Measurements from ENCODE around the gene MNT. TPM values are rescaled to one million over a fixed set of nuclear protein-coding genes. Genes with fewer than 3 reads are reported as not detected.

MNT gene
- polyA plus RNA-seq, 1 donor (not counting 4 experiments of a cell fraction or from before 2014, with no cell fraction given), result 2.0 TPM

GRCh38 chr17:2380226-2380922, 20.5 kb downstream of the MNT start:
- peaks cover 2% of the 10 kb centered on the region for H3K4me1 ChIP-seq (ENCODE audit: control insufficient read depth, extremely low read depth, insufficient read depth, low read length)
- no peak overlapping the region for H3K4me2 ChIP-seq (ENCODE audit: control insufficient read depth, extremely low read depth, insufficient read depth, low read depth, low read length)
- dilution Hi-C loops (cut with MboI; ENCODE audit: extremely low pct_ligation_motif_present, low sequenced_read_pairs), result no loop called here
- TF ChIP-seq, protein P1, sequence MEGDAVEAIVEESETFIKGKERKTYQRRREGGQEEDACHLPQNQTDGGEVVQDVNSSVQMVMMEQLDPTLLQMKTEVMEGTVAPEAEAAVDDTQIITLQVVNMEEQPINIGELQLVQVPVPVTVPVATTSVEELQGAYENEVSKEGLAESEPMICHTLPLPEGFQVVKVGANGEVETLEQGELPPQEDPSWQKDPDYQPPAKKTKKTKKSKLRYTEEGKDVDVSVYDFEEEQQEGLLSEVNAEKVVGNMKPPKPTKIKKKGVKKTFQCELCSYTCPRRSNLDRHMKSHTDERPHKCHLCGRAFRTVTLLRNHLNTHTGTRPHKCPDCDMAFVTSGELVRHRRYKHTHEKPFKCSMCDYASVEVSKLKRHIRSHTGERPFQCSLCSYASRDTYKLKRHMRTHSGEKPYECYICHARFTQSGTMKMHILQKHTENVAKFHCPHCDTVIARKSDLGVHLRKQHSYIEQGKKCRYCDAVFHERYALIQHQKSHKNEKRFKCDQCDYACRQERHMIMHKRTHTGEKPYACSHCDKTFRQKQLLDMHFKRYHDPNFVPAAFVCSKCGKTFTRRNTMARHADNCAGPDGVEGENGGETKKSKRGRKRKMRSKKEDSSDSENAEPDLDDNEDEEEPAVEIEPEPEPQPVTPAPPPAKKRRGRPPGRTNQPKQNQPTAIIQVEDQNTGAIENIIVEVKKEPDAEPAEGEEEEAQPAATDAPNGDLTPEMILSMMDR (optimal IDR thresholded peaks at IDR 0.05 in 1 of 3, IDR thresholded peaks at IDR 0.05 in 1 of 3, conservative IDR thresholded peaks at IDR 0.05 in 1 of 3; ENCODE audit: extremely low read depth in 1 of 3, insufficient read depth in 2 of 3, low read length in 3 of 3), result no peak
- TF ChIP-seq EZH2 (IDR thresholded peaks at IDR 0.05; ENCODE audit: low read length), result no peak
- H3K4me3 ChIP-seq (ENCODE audit: control insufficient read depth in 2 of 3, extremely low read depth in 1 of 3, insufficient read depth in 2 of 3, low read depth in 1 of 3, low read length in 3 of 3), result no peak overlapping the region
- no peaks in the 10 kb centered on the region for H3K27me3 ChIP-seq (ENCODE audit: control insufficient read depth, extremely low read depth, insufficient read depth, low read length)
- H3K79me2 ChIP-seq (ENCODE audit: control insufficient read depth, insufficient read depth, low read length), result no peaks in the 10 kb centered on the region
- H4K20me1 ChIP-seq (ENCODE audit: control insufficient read depth, extremely low read depth, insufficient read depth, low read length), result no peaks in the 10 kb centered on the region
- H3K9me1 ChIP-seq (ENCODE audit: control insufficient read depth, extremely low read depth, insufficient read depth, low read length), result no peaks in the 10 kb centered on the region
- H3K9ac ChIP-seq (ENCODE audit: control insufficient read depth, extremely low read depth, insufficient read depth, low read length), result no peak overlapping the region
- H3K27ac ChIP-seq (ENCODE audit: control insufficient read depth, insufficient read depth, low read length), result no peak overlapping the region
- no peak overlapping the region for H2AFZ ChIP-seq (ENCODE audit: control insufficient read depth, low read length)
- H3K36me3 ChIP-seq (ENCODE audit: control insufficient read depth in 2 of 2, extremely low read depth in 1 of 2, insufficient read depth in 2 of 2, low read length in 2 of 2), result peaks cover 14 to 15% of the 10 kb centered on the region in 2 experiments
- no peaks in the 10 kb centered on the region for H3K9me3 ChIP-seq (ENCODE audit: control insufficient read depth, low read depth, low read length)
- FAIRE-seq (no peak), DNase-seq (ENCODE audit: low read depth, low spot score) (no peak)

GRCh38 chr17:2379489-2380225, 21.2 kb downstream of the MNT start:
- no peaks in the 10 kb centered on the region for H3K9me3 ChIP-seq (ENCODE audit: control insufficient read depth, low read depth, low read length)
- no peaks in the 10 kb centered on the region for H3K27me3 ChIP-seq (ENCODE audit: control insufficient read depth, extremely low read depth, insufficient read depth, low read length)
- H3K9ac ChIP-seq (ENCODE audit: control insufficient read depth, extremely low read depth, insufficient read depth, low read length), result no peak overlapping the region
- H2AFZ ChIP-seq (ENCODE audit: control insufficient read depth, low read length), result no peak overlapping the region
- H3K79me2 ChIP-seq (ENCODE audit: control insufficient read depth, insufficient read depth, low read length), result no peaks in the 10 kb centered on the region
- H3K27ac ChIP-seq (ENCODE audit: control insufficient read depth, insufficient read depth, low read length), result no peak overlapping the region
- TF ChIP-seq, protein P1 (optimal IDR thresholded peaks at IDR 0.05 in 1 of 3, IDR thresholded peaks at IDR 0.05 in 1 of 3, conservative IDR thresholded peaks at IDR 0.05 in 1 of 3; ENCODE audit: extremely low read depth in 1 of 3, insufficient read depth in 2 of 3, low read length in 3 of 3), result no peak
- no peak for TF ChIP-seq EZH2 (IDR thresholded peaks at IDR 0.05; ENCODE audit: low read length)
- peaks cover 13 to 15% of the 10 kb centered on the region in 2 experiments for H3K36me3 ChIP-seq (ENCODE audit: control insufficient read depth in 2 of 2, extremely low read depth in 1 of 2, insufficient read depth in 2 of 2, low read length in 2 of 2)
- dilution Hi-C loops (cut with MboI; ENCODE audit: extremely low pct_ligation_motif_present, low sequenced_read_pairs), result no loop called here
- no peak overlapping the region for H3K4me3 ChIP-seq (ENCODE audit: control insufficient read depth in 2 of 3, extremely low read depth in 1 of 3, insufficient read depth in 2 of 3, low read depth in 1 of 3, low read length in 3 of 3)
- H4K20me1 ChIP-seq (ENCODE audit: control insufficient read depth, extremely low read depth, insufficient read depth, low read length), result no peaks in the 10 kb centered on the region
- FAIRE-seq (no peak), DNase-seq (ENCODE audit: low read depth, low spot score) (no peak)
- H3K4me2 ChIP-seq (ENCODE audit: control insufficient read depth, extremely low read depth, insufficient read depth, low read depth, low read length), result no peak overlapping the region
- no peaks in the 10 kb centered on the region for H3K9me1 ChIP-seq (ENCODE audit: control insufficient read depth, extremely low read depth, insufficient read depth, low read length)
- H3K4me1 ChIP-seq (ENCODE audit: control insufficient read depth, extremely low read depth, insufficient read depth, low read length), result peaks cover 2% of the 10 kb centered on the region

All from keratinocyte (primary cell).